GM19035 (cell line): Measurements from ENCODE around the gene TPST1.
"Not testable (repeated sequence)": the region's sequence is repeated elsewhere in the genome, so short reads cannot be mapped to it uniquely, and the experiment has no call there.

Experiments used
- ATAC-seq: cut with Tn5 transposase; IDR thresholded peaks from one replicate; pipeline ENCODE4 v1.9.1; 2021; ENCODE audit not compliant: unreplicated experiment

Gene TPST1

GRCh38 chr7:66376264-66376945 is 171.3 kb downstream of the TPST1 start:
- no peak for ATAC-seq

- no peak for ATAC-seq
Observed at GRCh38 chr7:66377045-66377444, 171.9 kb downstream of the TPST1 start.

- no peak for ATAC-seq
Observed at GRCh38 chr7:66377714-66378113, 172.6 kb downstream of the TPST1 start.

GRCh38 chr7:66379542-66380160 is 174.5 kb downstream of the TPST1 start:
- ATAC-seq: no peak

- ATAC-seq: no peak
Observed at GRCh38 chr7:66380272-66380888, 175.2 kb downstream of the TPST1 start.

- not testable (repeated sequence) for ATAC-seq
Observed at GRCh38 chr7:66382182-66382923, 177.2 kb downstream of the TPST1 start.

- not testable (repeated sequence) for ATAC-seq
Observed at GRCh38 chr7:66385191-66385905, 180.2 kb downstream of the TPST1 start.

- not testable (repeated sequence) for ATAC-seq
Observed at GRCh38 chr7:66395128-66395571, 190.0 kb downstream of the TPST1 start.

- not testable (repeated sequence) for ATAC-seq
Observed at GRCh38 chr7:66396052-66396451, 190.9 kb downstream of the TPST1 start.

GRCh38 chr7:66398841-66399240 is 193.7 kb downstream of the TPST1 start:
- not testable (repeated sequence) for ATAC-seq

GRCh38 chr7:66399566-66399965 is 194.4 kb downstream of the TPST1 start:
- ATAC-seq: no peak

- no peak for ATAC-seq
Observed at GRCh38 chr7:66400400-66400799, 195.3 kb downstream of the TPST1 start.

- not testable (repeated sequence) for ATAC-seq
Observed at GRCh38 chr7:66401126-66401525, 196.0 kb downstream of the TPST1 start.

- ATAC-seq: not testable (repeated sequence)
Observed at GRCh38 chr7:66401932-66402331, 196.8 kb downstream of the TPST1 start.

GRCh38 chr7:66403564-66403963 is 198.4 kb downstream of the TPST1 start:
- ATAC-seq: no peak

- no peak for ATAC-seq
Observed at GRCh38 chr7:66409493-66409892, 204.4 kb downstream of the TPST1 start.
